T-cell (primary cell): ENCODE results near the gene QSOX1. TPM values are rescaled to one million over a fixed set of nuclear protein-coding genes. Genes with fewer than 3 reads are reported as not detected.

ENCODE experiments used
- ATAC-seq, 4 experiments: fragments of 200-7000 bp in 3 of 4; fragments of 150-1000 bp in 1 of 4; cut with Tn5 transposase; replicated peaks in 1 of 4; 1 replicate in 3 of 4; 2 replicates in 1 of 4; pipeline ENCODE4 v1.10.0; 2021; ENCODE audit warnings: moderate library complexity in 3 of 4, mild to moderate bottlenecking in 2 of 4, moderate number of reproducible peaks in 1 of 4
- CTCF ChIA-PET, 2 donors: fragments of 300-600 bp; sonication (Branson Sonifier 250); formaldehyde crosslinking; loops; one replicate each; lab custom pipeline; 2022; ENCODE audit warnings: antibody characterized with exemption in 2 of 2; lab: Charles Lee
- POLR2A ChIA-PET, 2 donors: fragments of 300-600 bp; sonication (Branson Sonifier 250); formaldehyde crosslinking; loops; one replicate each; lab custom pipeline; 2022; ENCODE audit warnings: antibody characterized with exemption in 2 of 2; lab: Charles Lee
- DNase-seq, 35 experiments: peaks; one replicate each; pipeline versions ENCODE4 v3.0.0 to v3.0.0-alpha.2; 2013 to 2023
- H3K27ac ChIP-seq: one replicate; pipeline ENCODE4 v1.5.1; 2013; ENCODE audit warnings: low read length
- H3K27me3 ChIP-seq, 2 experiments: replicated peaks in 1 of 2; 1 replicate in 1 of 2; 2 replicates in 1 of 2; pipeline versions ENCODE4 v1.6.1 to v1.7.0; 2013; ENCODE audit warnings: low read length in 1 of 2, mixed read lengths in 1 of 2; ENCODE audit not compliant: control insufficient read depth in 2 of 2, insufficient read depth in 2 of 2; ENCODE audit errors: extremely low read depth in 1 of 2
- H3K36me3 ChIP-seq, 2 donors: 1 replicate in 1 of 2; 2 replicates in 1 of 2; pipeline versions ENCODE4 v1.6.1 to v1.7.0; 2013; ENCODE audit warnings: low read length in 1 of 2; ENCODE audit not compliant: control insufficient read depth in 2 of 2, insufficient read depth in 1 of 2; ENCODE audit errors: extremely low read depth in 1 of 2
- H3K4me1 ChIP-seq, 2 experiments: 1 replicate in 1 of 2; 2 replicates in 1 of 2; pipeline versions ENCODE4 v1.6.1 to v1.7.0; 2013; ENCODE audit warnings: low read length in 2 of 2, mixed read lengths in 1 of 2; ENCODE audit not compliant: insufficient read depth in 2 of 2, control insufficient read depth in 1 of 2; ENCODE audit errors: extremely low read depth in 1 of 2
- H3K4me3 ChIP-seq, 2 donors: 1 replicate in 1 of 2; 2 replicates in 1 of 2; pipeline versions ENCODE4 v1.5.1 to v1.7.0; 2013; ENCODE audit warnings: mild to moderate bottlenecking in 2 of 2, low read length in 1 of 2, moderate library complexity in 1 of 2; ENCODE audit not compliant: control insufficient read depth in 1 of 2; ENCODE audit errors: extremely low read depth in 1 of 2
- H3K9me3 ChIP-seq: 2 replicates; pipeline ENCODE4 v1.7.0; 2013
- H3K27ac Mint-ChIP-seq, 2 donors: one replicate each; pipeline ENCODE4 v1.8.0; 2020 to 2021; ENCODE audit warnings: mild to moderate bottlenecking in 2 of 2, mixed read lengths in 2 of 2
- H3K27me3 Mint-ChIP-seq, 2 donors: one replicate each; pipeline ENCODE4 v1.8.0; 2021 to 2022; ENCODE audit warnings: mixed read lengths in 2 of 2
- H3K36me3 Mint-ChIP-seq: one replicate; pipeline ENCODE4 v1.8.0; 2021; ENCODE audit warnings: mixed read lengths
- H3K4me1 Mint-ChIP-seq, 3 donors: one replicate each; pipeline ENCODE4 v1.8.0; 2020 to 2022; ENCODE audit warnings: mixed read lengths in 3 of 3, mild to moderate bottlenecking in 1 of 3
- H3K4me3 Mint-ChIP-seq, 3 donors: one replicate each; pipeline ENCODE4 v1.8.0; 2020 to 2022; ENCODE audit warnings: mild to moderate bottlenecking in 3 of 3, mixed read lengths in 3 of 3, moderate library complexity in 3 of 3
- H3K9me3 Mint-ChIP-seq, 3 donors: one replicate each; pipeline ENCODE4 v1.8.0; 2020 to 2022; ENCODE audit warnings: mixed read lengths in 3 of 3
- WGBS: methylation state at CpG from one replicate; pipeline ENCODE4 v1.1.5; 2013; ENCODE audit warnings: missing lambda C conversion rate; ENCODE audit not compliant: insufficient coverage; 5-methylcytosine and 5-hydroxymethylcytosine counted together
- total RNA-seq, 35 experiments: library from RNA in 6 of 35; stranded (reverse) in 6 of 35; fragments of 120-200 nt in 1 of 35; gene quantifications; one replicate each; pipeline versions ENCODE4 v1.2.1 to v1.2.4 and lab custom pipeline; 2013 to 2026

QSOX1 gene
- total RNA-seq, 5 donors from 2014 or later (not counting 1 experiment from before 2014, with no cell fraction given): 19.7 to 32.5 (median 28.2) TPM

- Mint-ChIP-seq H3K4me3 (no peak overlapping the region), H3K27ac (no peak overlapping the region), H3K9me3 (no peaks in the 10 kb centered on the region), H3K36me3 (no peaks in the 10 kb centered on the region), H3K27me3 (peaks cover 52 to 60% of the 10 kb centered on the region in 2 donors), H3K4me1 (peaks cover 0 to 4% (median 2%) of the 10 kb centered on the region in 3 donors)
- WGBS: 83% methylated on average over 3 of the region's 11 CpGs
- H3K27ac ChIP-seq: no peak overlapping the region
- no peaks in the 10 kb centered on the region for H3K9me3 ChIP-seq
- ChIA-PET POLR2A (no interaction called here), CTCF (no interaction called here)
- no peak for ATAC-seq
- no peak overlapping the region for H3K4me3 ChIP-seq
- H3K36me3 ChIP-seq: no peaks in the 10 kb centered on the region
- DNase-seq: no peak
- H3K4me1 ChIP-seq: no peaks in the 10 kb centered on the region
- peaks cover 0 to 76% of the 10 kb centered on the region in 2 experiments for H3K27me3 ChIP-seq
Observed at GRCh38 chr1:180248731-180249681, 94.3 kb downstream of the QSOX1 start.

- Mint-ChIP-seq H3K4me1 (peaks cover 0 to 4% (median 2%) of the 10 kb centered on the region in 3 donors), H3K4me3 (no peak overlapping the region), H3K36me3 (no peaks in the 10 kb centered on the region), H3K27ac (no peak overlapping the region), H3K27me3 (peaks cover 50 to 59% of the 10 kb centered on the region in 2 donors), H3K9me3 (no peaks in the 10 kb centered on the region)
- ChIA-PET CTCF (interaction anchor here in 1 of 2 donors (0.7 kb wide), 1 partner anchor 1108 kb away, joined by 3 read pairs; no protein-coding TSS in a partner anchor), POLR2A (no interaction called here)
- no peak for ATAC-seq
- Histone ChIP-seq H3K27ac (no peak overlapping the region), H3K4me1 (no peaks in the 10 kb centered on the region), H3K4me3 (no peak overlapping the region), H3K36me3 (no peaks in the 10 kb centered on the region), H3K27me3 (peaks cover 0 to 77% of the 10 kb centered on the region in 2 experiments), H3K9me3 (no peaks in the 10 kb centered on the region)
- whole genome bisulfite sequencing: 78% methylated on average over 12 of the region's 13 CpGs
- no peak for DNase-seq
Observed at GRCh38 chr1:180249725-180250498, 95.2 kb downstream of the QSOX1 start.

GRCh38 chr1:180250499-180250770, 95.8 kb downstream of the QSOX1 start:
- peaks cover 0 to 4% (median 2%) of the 10 kb centered on the region in 3 donors for H3K4me1 Mint-ChIP-seq
- no peaks in the 10 kb centered on the region for H3K36me3 Mint-ChIP-seq
- CTCF ChIA-PET: interaction anchor here in 1 of 2 donors (0.7 kb wide), 1 partner anchor 1108 kb away, joined by 3 read pairs; no protein-coding TSS in a partner anchor
- Histone ChIP-seq H3K27me3 (peaks cover 0 to 77% of the 10 kb centered on the region in 2 experiments), H3K4me3 (no peak overlapping the region), H3K4me1 (no peaks in the 10 kb centered on the region), H3K27ac (no peak overlapping the region), H3K36me3 (no peaks in the 10 kb centered on the region), H3K9me3 (no peaks in the 10 kb centered on the region)
- no peak overlapping the region for H3K27ac Mint-ChIP-seq
- 77% methylated on average over 7 of the region's 7 CpGs for WGBS
- H3K4me3 Mint-ChIP-seq: no peak overlapping the region
- ATAC-seq (no peak), DNase-seq (no peak)
- no peaks in the 10 kb centered on the region for H3K9me3 Mint-ChIP-seq
- peaks cover 45 to 57% of the 10 kb centered on the region in 2 donors for H3K27me3 Mint-ChIP-seq
- POLR2A ChIA-PET: no interaction called here

- peaks cover 42 to 57% of the 10 kb centered on the region in 2 donors for H3K27me3 Mint-ChIP-seq
Observed at GRCh38 chr1:180250883-180251509, 96.3 kb downstream of the QSOX1 start.

GRCh38 chr1:180251526-180252305, 97.0 kb downstream of the QSOX1 start:
- Mint-ChIP-seq H3K27ac (no peak overlapping the region), H3K4me3 (no peak overlapping the region), H3K27me3 (peaks cover 49 to 64% of the 10 kb centered on the region in 2 donors), H3K36me3 (no peaks in the 10 kb centered on the region), H3K9me3 (no peaks in the 10 kb centered on the region), H3K4me1 (peaks cover 0 to 4% (median 2%) of the 10 kb centered on the region in 3 donors)
- Histone ChIP-seq H3K27ac (no peak overlapping the region), H3K4me1 (no peaks in the 10 kb centered on the region), H3K27me3 (peaks cover 0 to 86% of the 10 kb centered on the region in 2 experiments), H3K36me3 (no peaks in the 10 kb centered on the region), H3K9me3 (no peaks in the 10 kb centered on the region), H3K4me3 (no peak overlapping the region)
- CTCF ChIA-PET: interaction anchor here (0.7 to 2.1 kb wide), 3 partner anchors 10 to 231 kb away, joined by 3 to 6 read pairs (median 5); no protein-coding TSS in a partner anchor
- ATAC-seq (no peak), DNase-seq (no peak)
- WGBS: 81% methylated on average over 7 of the region's 9 CpGs
- POLR2A ChIA-PET: no interaction called here

More at GRCh38 chr1:180250883-180251509, 96.3 kb downstream of the QSOX1 start:
- DNase-seq (no peak), ATAC-seq (no peak)
- Histone ChIP-seq H3K27ac (no peak overlapping the region), H3K27me3 (peaks cover 0 to 79% of the 10 kb centered on the region in 2 experiments), H3K9me3 (no peaks in the 10 kb centered on the region), H3K4me3 (no peak overlapping the region), H3K4me1 (no peaks in the 10 kb centered on the region), H3K36me3 (no peaks in the 10 kb centered on the region)
- no peaks in the 10 kb centered on the region for H3K9me3 Mint-ChIP-seq
- ChIA-PET CTCF (interaction anchor here in 1 of 2 donors (0.7 kb wide), 1 partner anchor 93 kb away, joined by 3 read pairs; no protein-coding TSS in a partner anchor), POLR2A (no interaction called here)
- peaks cover 0 to 4% (median 2%) of the 10 kb centered on the region in 3 donors for H3K4me1 Mint-ChIP-seq
- no peak overlapping the region for H3K27ac Mint-ChIP-seq
- 86% methylated on average over 16 of the region's 16 CpGs for WGBS
- no peaks in the 10 kb centered on the region for H3K36me3 Mint-ChIP-seq
- no peak overlapping the region for H3K4me3 Mint-ChIP-seq
